WI38 (cell line): ENCODE measurements around the gene GOLGB1.
A peak's percentile ranks its signal among the peaks of the same experiment; 100 is the strongest.
"Not testable (repeated sequence)": the region's sequence is repeated elsewhere in the genome, so short reads cannot be mapped to it uniquely, and the experiment has no call there.

Experiments
- H3K4me3 ChIP-seq: 2 replicates; pipeline ENCODE4 v1.5.1; 2011; ENCODE audit warnings: low read depth, mild to moderate bottlenecking, control low read depth, low read length
- TF ChIP-seq, protein P1 (sequence below): IDR thresholded peaks from 2 replicates; pipeline ENCODE4 v1.5.1; 2012; ENCODE audit warnings: low read depth, mild to moderate bottlenecking, control low read depth, low read length

The GOLGB1 gene

DNA sequence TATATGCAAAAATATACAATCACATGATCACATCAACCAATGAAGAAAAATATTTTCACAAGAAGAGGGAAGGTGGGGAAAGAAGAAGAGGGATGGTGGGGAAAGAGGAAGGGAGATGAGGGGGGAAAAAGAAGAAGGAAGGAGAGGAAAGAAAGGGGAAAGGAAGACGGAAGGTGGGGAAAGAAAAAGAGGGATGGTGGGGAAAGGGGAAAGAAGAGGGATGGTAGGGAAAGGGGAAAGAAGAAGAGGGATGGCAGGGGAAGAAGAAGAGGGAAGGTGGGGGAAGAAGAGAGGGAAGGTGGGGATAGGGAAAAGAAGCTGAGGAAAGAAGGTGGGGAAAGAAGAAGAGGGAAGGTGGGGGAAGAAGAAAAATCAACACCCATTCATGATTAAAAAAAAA lies 3.2 kb upstream of the GOLGB1 start:
- TF ChIP-seq, protein P1, sequence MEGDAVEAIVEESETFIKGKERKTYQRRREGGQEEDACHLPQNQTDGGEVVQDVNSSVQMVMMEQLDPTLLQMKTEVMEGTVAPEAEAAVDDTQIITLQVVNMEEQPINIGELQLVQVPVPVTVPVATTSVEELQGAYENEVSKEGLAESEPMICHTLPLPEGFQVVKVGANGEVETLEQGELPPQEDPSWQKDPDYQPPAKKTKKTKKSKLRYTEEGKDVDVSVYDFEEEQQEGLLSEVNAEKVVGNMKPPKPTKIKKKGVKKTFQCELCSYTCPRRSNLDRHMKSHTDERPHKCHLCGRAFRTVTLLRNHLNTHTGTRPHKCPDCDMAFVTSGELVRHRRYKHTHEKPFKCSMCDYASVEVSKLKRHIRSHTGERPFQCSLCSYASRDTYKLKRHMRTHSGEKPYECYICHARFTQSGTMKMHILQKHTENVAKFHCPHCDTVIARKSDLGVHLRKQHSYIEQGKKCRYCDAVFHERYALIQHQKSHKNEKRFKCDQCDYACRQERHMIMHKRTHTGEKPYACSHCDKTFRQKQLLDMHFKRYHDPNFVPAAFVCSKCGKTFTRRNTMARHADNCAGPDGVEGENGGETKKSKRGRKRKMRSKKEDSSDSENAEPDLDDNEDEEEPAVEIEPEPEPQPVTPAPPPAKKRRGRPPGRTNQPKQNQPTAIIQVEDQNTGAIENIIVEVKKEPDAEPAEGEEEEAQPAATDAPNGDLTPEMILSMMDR = no peak
- no peak overlapping the region for H3K4me3 ChIP-seq

DNA sequence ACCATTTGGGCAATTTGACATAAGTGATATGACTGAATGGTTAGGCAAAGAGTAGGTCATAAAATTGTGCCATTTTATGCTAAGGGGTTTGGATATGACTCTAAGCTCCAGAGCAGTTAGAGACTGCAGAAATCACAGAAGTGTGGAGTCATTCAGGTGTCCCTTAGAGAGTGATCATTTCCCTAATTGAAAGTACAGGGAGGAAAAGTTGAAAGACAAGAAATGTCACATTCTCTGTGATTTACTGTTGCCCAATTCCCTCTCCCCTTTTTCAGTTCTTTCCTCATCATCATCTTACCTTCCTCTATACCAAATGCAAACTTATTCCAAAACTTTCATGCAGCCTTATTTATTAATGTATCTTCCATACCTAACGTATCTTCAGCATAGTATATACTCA lies 2.7 kb upstream of the GOLGB1 start:
- no peak overlapping the region for H3K4me3 ChIP-seq
- TF ChIP-seq, protein P1 = no peak

DNA sequence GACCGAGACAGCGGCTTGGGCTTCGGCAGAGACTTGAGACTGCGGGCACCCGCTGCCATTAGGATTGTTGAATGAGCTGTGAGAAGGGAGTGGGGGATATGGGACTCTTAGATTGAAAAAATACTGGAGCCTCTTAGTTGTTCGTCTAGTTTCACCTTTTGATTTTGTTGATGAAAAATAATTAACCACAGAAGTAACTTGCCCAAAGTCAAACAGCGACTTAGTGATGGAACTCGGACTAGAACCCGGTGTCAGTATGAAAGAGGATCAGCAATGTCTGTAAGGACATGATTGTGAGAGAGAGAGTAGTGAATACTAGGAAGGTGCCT lies 510 bp upstream of the GOLGB1 start:
- H3K4me3 ChIP-seq = peak overlapping the region; percentile 96

DNA sequence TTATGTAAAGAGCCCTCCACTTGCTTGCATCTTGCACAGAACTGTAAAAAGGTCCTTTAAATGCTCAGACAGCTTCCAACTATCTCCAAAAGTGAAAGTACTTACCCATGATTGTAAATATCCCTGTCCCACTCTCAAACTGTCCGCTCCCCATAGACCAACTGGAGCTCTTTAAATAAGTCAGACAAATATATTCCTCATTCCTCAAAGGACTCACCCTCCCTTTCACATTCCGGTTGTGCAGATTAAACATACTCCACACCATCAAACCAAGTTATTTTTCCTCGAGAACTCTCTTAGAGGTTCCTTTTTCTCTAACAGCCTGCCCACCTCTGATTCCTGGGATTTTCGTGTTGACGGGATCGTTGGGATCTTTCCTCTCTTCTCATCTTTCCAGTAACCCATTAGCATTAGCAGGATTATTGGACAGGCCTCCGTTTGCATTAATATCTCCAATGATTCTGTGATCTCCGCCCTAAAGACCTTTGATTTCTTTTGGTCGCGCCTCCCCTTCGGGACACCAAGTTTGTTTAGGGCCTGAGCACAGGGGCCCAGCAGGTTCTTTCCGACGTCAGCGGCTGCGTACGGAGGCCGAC lies 763 bp downstream of the GOLGB1 start:
- TF ChIP-seq, protein P1 = no peak
- peak overlapping the region; percentile 96 for H3K4me3 ChIP-seq

More for the DNA sequence above, 510 bp upstream of the GOLGB1 start:
- TF ChIP-seq, protein P1 = no peak

DNA sequence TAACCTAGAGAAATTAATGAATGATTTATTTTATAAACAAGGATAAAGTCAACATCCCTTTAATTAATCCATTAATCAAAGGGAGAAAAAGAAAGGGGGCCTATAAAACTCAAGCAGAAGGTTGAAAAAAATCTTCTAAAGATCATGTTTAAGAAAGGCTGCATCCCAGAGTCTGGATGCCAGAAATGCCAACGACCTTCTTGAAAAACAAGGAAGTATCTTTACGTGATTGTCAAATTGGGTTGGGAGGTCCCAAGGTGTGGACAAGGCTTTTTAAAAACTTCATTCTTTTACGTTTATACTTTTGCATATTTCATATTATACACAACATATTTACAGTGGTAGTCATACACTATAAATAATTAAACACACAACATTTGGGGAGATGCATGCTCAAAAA lies 1.6 kb downstream of the GOLGB1 start:
- TF ChIP-seq, protein P1 = no peak
- H3K4me3 ChIP-seq = peak overlapping the region; percentile 96

DNA sequence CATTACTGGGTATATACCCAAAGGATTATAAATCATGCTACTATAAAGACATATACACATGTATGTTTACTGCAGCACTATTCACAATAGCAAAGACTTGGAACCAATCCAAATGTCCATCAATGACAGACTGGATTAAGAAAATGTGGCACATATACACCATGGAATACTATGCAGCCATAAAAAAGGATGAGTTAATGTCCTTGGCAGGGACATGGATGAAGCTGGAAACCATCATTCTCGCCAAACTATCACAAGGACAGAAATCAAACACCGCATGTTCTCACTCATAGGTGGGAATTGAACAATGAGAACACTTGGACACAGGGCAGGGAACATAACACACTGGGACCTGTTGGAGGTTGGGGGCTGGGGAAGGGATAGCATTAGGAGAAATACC lies 6.4 kb downstream of the GOLGB1 start:
- H3K4me3 ChIP-seq = not testable (repeated sequence)

DNA sequence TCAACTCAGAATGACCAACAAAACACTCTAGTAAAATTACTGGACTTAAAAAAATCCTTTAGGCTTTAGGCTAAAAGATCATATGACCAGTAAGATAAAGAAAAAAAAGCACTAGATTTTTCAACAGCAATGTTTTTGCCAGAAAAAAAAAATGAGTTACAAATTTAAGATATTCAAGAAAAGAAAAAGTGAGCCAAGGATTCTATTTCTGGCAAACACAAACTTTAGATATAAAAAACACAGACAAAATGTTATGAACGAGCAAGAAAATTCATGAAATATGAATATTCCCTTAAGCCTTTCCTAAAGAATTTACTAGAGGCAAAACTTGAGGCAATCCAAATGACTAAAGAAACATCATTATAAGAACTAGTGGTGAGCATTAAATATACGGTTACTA lies 8.6 kb downstream of the GOLGB1 start:
- TF ChIP-seq, protein P1 = no peak
- no peak overlapping the region for H3K4me3 ChIP-seq

DNA sequence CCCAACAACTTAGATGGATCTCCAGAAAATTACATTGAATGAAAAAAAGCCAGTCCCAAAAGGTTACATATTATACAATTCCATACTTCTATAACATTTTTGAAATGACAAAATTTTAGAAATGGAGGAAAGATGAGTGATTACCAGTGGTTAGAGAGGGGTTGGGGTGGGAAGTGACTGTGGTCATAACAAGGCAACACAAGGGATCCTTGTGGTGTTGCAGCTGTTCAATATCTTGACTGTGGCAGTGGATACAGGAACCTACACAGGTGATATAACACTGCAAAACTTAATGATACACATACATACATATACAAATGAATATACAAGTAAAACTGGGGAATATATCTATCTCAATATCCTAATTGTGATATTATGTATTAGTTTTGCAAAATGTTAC lies 9.6 kb downstream of the GOLGB1 start:
- no peak overlapping the region for H3K4me3 ChIP-seq
- TF ChIP-seq, protein P1 = no peak
